IPS-18a (cell line): ENCODE results near the gene ADCY1.
"Not testable (repeated sequence)": the region's sequence is repeated elsewhere in the genome, so short reads cannot be mapped to it uniquely, and the experiment has no call there.

ENCODE experiments used
- H3K27ac ChIP-seq: one replicate; pipeline ENCODE4 v1.5.1; 2013; ENCODE audit warnings: low read length
- H3K27me3 ChIP-seq: one replicate; pipeline ENCODE4 v1.6.1; 2013; ENCODE audit warnings: mild to moderate bottlenecking, low read length; ENCODE audit not compliant: control insufficient read depth, insufficient read depth
- H3K36me3 ChIP-seq: one replicate; pipeline ENCODE4 v1.6.1; 2013; ENCODE audit warnings: low read depth, low read length; ENCODE audit not compliant: control insufficient read depth
- H3K4me1 ChIP-seq: one replicate; pipeline ENCODE4 v1.6.1; 2013; ENCODE audit warnings: low read depth, low read length; ENCODE audit not compliant: control insufficient read depth
- H3K4me3 ChIP-seq: one replicate; pipeline ENCODE4 v1.5.1; 2013; ENCODE audit warnings: low read length
- H3K9ac ChIP-seq: one replicate; pipeline ENCODE4 v1.6.1; 2013; ENCODE audit warnings: mild to moderate bottlenecking, low read length, moderate library complexity
- H3K9me3 ChIP-seq: one replicate; pipeline ENCODE4 v1.6.1; 2013; ENCODE audit warnings: low read depth, low read length; ENCODE audit not compliant: control insufficient read depth

ADCY1 gene

DNA sequence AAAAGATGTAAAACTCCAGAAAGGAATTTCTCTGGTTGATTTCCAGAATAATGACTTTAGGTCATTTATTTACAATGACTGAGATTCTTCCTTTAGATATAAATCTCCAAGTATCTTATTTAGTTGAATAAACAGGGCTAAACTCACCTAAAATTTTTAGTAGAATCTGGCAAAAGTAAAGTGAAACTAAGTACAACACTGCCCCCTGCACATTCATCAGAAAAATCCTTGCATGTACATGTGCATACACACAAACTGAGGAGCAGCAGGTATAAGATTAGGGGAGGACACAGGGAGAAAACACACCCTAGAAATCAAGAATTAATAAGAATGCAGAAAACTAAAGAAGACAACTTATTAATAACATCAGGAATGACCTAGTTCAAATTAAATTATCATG lies 174.8 kb downstream of the ADCY1 start:
- H3K27ac ChIP-seq, H3K4me1 ChIP-seq, H3K27me3 ChIP-seq, H3K9me3 ChIP-seq, H3K9ac ChIP-seq, H3K4me3 ChIP-seq, H3K36me3 ChIP-seq: not testable (repeated sequence)

DNA sequence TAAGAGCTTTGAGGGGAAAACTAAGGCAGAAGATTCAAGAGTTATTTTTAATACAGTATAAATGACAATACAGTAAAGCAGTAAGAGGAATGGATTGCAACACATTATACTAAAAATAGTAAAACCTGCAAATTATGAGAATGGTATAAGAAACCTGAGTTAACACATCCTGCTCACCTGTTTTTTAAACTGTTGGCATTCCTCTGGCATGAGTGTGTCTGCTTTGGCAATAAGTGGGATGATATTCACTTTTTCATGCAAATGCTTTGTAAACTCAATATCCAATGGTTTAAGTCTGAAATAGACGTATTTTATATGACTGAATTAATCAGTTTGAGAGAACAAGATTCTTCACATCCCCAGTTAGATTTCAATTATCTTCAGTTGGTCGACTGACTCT lies 177.2 kb downstream of the ADCY1 start:
- not testable (repeated sequence) for H3K27ac ChIP-seq, H3K4me3 ChIP-seq, H3K27me3 ChIP-seq, H3K9me3 ChIP-seq, H3K9ac ChIP-seq, H3K36me3 ChIP-seq, H3K4me1 ChIP-seq

DNA sequence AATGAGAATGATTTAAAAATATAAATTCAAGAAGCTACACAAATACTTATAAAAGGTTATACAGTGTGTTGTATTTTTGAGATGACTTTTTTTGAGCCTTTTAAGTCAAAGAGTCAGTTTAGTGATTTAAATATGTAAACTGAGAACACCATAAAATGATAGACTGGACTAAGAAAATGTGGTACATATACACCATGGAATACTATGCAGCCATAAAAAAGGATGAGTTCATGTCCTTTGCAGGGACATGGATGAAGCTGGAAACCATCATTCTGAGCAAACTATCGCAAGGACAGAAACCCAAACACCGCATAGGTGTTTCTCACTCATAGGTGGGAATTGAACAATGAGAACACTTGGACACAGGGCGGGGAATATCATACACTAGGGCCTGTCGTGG lies 182.2 kb downstream of the ADCY1 start:
- not testable (repeated sequence) for H3K4me3 ChIP-seq, H3K27ac ChIP-seq, H3K9ac ChIP-seq, H3K27me3 ChIP-seq, H3K9me3 ChIP-seq, H3K4me1 ChIP-seq, H3K36me3 ChIP-seq

DNA sequence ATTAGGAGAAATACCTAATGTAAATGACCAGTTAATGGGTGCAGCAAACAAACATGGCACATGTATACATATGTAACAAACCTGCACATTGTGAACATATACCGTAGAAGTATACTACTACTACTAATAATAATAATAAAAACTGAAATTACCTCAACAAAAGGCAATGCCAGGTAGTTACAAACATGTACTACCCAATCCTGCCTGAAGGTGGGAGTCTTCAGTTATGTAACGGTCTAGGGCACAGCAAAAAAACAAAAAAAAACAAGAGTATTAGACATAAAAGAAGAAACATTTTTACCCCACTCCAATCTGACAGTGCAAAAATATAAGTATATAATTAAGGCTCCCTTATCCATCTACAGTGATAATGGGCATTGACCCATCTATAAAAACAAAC lies 182.6 kb downstream of the ADCY1 start:
- H3K27me3 ChIP-seq, H3K27ac ChIP-seq, H3K9me3 ChIP-seq: not testable (repeated sequence)

DNA sequence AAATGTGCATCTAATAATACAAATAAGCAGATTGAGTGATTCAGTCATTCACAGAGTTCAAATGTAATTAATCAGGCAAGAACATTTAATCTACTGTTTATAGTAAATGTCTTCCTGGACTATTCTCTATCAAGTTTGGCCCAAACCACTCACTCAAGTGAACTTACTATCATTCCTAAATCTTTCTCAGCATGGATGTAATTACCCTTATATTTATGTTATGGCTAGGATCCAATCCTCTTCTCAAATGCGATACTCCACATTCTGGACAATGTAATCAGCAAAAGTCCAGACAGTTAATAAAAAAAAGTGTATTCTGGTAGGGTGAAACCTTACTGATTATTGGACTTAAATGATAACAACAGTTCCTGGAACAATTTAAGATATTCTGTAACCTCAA lies 185.3 kb downstream of the ADCY1 start:
- H3K27me3 ChIP-seq, H3K4me1 ChIP-seq, H3K4me3 ChIP-seq, H3K9me3 ChIP-seq, H3K9ac ChIP-seq, H3K36me3 ChIP-seq, H3K27ac ChIP-seq: not testable (repeated sequence)

More for the DNA sequence above, 182.6 kb downstream of the ADCY1 start:
- not testable (repeated sequence) for H3K36me3 ChIP-seq, H3K4me1 ChIP-seq, H3K4me3 ChIP-seq, H3K9ac ChIP-seq

DNA sequence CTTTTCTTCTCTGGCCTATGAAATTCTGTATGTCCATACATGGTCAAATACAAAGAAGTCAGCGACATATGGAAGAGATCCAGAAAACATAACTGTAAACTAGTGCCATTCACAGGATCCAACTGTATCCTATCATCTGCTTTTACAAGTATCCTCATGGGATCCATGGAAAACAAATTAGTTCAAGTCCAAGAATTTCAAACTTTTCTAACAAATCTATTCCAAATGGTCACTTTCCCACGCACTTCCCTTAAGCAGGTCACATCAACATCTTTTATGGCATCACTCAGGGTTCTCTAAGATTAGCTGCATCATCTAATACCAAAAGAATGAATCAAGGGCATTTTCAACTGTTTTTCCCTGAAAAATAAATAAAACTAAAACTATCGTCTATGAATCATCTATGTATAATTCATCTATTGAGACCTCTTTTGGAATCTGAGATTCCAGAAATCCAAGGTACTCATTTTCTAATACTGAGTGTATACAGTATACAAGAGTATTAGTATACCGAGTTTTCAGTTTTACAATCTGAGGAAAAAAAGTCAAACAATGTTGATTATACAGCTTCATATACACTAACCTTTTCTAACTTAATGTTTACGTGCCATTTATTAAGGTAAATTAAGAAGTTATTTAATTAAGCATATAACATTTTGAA lies 187.5 kb downstream of the ADCY1 start:
- not testable (repeated sequence) for H3K27me3 ChIP-seq, H3K9me3 ChIP-seq, H3K36me3 ChIP-seq, H3K27ac ChIP-seq, H3K4me3 ChIP-seq, H3K9ac ChIP-seq, H3K4me1 ChIP-seq

DNA sequence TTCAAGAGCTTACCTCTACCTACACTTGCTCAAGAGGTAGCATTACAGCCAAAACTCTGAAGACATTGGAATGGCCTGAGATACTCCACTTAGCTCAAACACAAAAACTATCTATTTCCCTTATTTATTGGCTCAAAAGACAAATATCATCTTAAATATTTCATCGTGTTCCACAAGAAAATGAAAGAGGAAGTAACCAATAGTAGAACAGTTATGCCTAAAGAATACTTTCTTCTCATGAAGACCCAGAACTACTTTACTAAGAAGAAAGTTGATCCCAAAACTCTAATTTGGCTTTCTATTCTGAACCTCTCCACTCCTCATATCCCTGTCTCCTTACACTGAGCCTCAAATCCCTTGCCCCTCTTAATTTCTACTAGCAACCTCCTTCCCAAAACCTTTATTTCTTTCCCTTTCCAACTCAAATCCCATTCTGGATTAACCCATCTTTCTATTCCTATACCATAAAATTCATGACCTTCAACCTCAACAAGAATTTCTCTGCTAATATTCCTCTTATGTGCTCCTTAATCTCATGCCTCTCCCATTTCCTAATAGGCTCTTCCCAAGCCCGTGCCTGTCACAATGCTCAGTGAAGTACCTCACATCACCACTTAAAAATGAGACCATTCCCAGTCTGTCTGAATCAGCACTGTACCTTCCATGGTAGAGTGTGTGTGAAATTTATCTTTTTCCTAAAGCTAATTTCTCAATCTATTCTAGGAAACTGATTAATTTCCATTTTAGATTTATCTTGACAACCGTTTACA lies 188.2 kb downstream of the ADCY1 start:
- not testable (repeated sequence) for H3K27ac ChIP-seq, H3K9me3 ChIP-seq, H3K36me3 ChIP-seq, H3K27me3 ChIP-seq, H3K4me3 ChIP-seq, H3K9ac ChIP-seq, H3K4me1 ChIP-seq

DNA sequence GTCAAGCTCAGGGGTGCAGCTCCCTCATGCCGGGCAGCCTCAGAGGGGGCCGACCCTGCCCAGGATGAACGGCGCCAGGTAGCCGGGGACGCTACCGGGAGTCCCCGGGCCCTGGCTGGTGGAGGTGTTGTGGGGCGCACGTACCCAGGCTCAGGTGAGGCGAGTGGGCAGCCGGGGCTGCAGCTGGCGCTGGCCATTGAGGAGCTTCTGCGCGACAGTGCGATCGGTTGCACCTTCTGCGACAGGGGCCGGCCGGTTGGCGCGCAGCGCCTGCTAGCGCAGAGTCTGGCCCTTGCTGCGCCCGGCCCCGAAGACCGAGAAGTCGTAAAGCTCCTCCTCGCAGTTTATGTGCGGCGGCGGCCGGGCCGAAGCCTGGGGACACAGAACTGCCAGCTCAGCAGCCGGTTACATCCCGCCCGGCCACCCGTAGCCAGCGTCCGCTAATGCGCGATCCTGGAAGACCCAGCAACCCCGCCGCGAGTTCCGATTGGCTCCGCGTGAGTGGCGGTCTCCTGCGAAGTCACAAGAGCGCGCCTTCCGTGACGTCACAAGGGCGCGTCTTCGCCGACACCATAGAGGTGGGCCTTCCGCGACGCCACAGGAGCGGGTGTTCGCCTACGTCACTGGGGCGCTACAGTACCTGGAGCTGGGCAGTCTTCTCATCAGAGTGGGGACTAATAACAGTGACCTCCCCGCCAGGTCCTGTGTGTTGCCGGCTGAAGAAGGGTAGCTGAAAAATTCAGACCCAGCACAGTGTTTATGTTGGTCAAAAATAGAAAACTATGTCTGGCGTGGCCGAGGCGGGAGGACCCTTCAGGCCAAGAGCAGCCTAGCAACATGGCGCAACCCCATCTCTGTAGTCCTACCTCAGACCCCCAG lies 194.6 kb downstream of the ADCY1 start:
- H3K4me3 ChIP-seq, result peak overlapping the region; percentile 64
- not testable (repeated sequence) for H3K9me3 ChIP-seq, H3K36me3 ChIP-seq, H3K4me1 ChIP-seq, H3K27me3 ChIP-seq
- H3K27ac ChIP-seq, result peak overlapping the region; percentile 69
- H3K9ac ChIP-seq, result peak overlapping the region; percentile 73

DNA sequence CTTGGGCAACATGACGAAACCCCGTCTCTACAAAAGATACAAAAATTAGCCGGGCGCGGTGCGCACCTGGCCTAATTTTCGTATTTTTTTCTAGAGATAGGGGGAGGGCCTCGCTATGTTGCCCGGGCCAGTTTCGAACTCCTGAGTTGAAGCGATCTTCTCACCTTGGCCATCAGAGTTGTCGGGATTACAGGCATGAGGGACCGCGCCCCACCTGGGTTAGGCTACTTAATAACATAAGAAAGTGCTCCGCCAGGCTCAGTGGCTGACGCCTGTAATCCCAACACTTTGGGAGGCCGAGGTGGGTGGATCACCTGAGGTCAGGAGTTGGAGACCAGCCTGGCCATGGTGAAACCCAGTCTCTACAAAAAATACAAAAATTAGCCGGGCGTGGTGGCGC lies 195.5 kb downstream of the ADCY1 start:
- not testable (repeated sequence) for H3K9me3 ChIP-seq, H3K4me1 ChIP-seq, H3K36me3 ChIP-seq, H3K27me3 ChIP-seq, H3K27ac ChIP-seq, H3K9ac ChIP-seq
- H3K4me3 ChIP-seq, result peak overlapping the region; percentile 64
